Smooth muscle cell (in vitro differentiated cells): ENCODE data around the gene LCAT. TPM values are rescaled to one million over a fixed set of nuclear protein-coding genes. Genes with fewer than 3 reads are reported as not detected.

Experiments
- DNase-seq: peaks from one replicate; lab custom pipeline; 2025; ENCODE audit not compliant: unreplicated experiment; lab: John Stamatoyannopoulos, UW
- H2AFZ ChIP-seq: fragments of 200-600 bp; sonication (generic); 2 replicates; pipeline ENCODE4 v1.6.0; 2016; ENCODE audit warnings: antibody characterized with exemption, low read depth, mild to moderate bottlenecking
- H3F3A ChIP-seq: fragments of 200-600 bp; sonication (generic); 2 replicates; pipeline ENCODE4 v1.6.0; 2017; ENCODE audit warnings: antibody characterized with exemption, low read depth
- H3K27ac ChIP-seq: fragments of 200-600 bp; sonication (generic); 2 replicates; pipeline ENCODE4 v1.5.1; 2016; ENCODE audit warnings: low read depth, mild to moderate bottlenecking
- H3K27me3 ChIP-seq: fragments of 200-600 bp; sonication (generic); 2 replicates; pipeline ENCODE4 v1.6.1; 2016; ENCODE audit warnings: low read depth, mild to moderate bottlenecking
- H3K36me3 ChIP-seq: fragments of 200-600 bp; sonication (generic); 2 replicates; pipeline ENCODE4 v1.5.1; 2016; ENCODE audit warnings: low read depth
- H3K4me1 ChIP-seq: fragments of 200-600 bp; sonication (generic); 2 replicates; pipeline ENCODE4 v1.5.1; 2016; ENCODE audit warnings: low read depth
- H3K4me2 ChIP-seq: fragments of 200-600 bp; sonication (generic); 2 replicates; pipeline ENCODE4 v1.6.0; 2016; ENCODE audit warnings: mild to moderate bottlenecking
- H3K4me3 ChIP-seq: fragments of 200-600 bp; sonication (generic); 2 replicates; pipeline ENCODE4 v1.5.1; 2016; ENCODE audit warnings: mild to moderate bottlenecking
- H3K79me2 ChIP-seq: fragments of 200-600 bp; sonication (generic); 2 replicates; pipeline ENCODE4 v1.6.0; 2016; ENCODE audit warnings: low read depth, mild to moderate bottlenecking
- H3K9ac ChIP-seq: fragments of 200-600 bp; sonication (generic); 2 replicates; pipeline ENCODE4 v1.6.0; 2016; ENCODE audit warnings: low read depth
- H3K9me3 ChIP-seq: fragments of 200-600 bp; sonication (generic); replicated peaks from 2 replicates; pipeline ENCODE4 v1.5.1; 2016; ENCODE audit warnings: low read depth
- H4K20me1 ChIP-seq: fragments of 200-600 bp; sonication (generic); 2 replicates; pipeline ENCODE4 v1.6.0; 2016; ENCODE audit warnings: low read depth
- CTCF ChIP-seq: fragments of 200-600 bp; sonication (generic); IDR thresholded peaks from 2 replicates; pipeline ENCODE4 v1.5.1; 2017; ENCODE audit warnings: borderline replicate concordance, mild to moderate bottlenecking, antibody characterized with exemption; ENCODE audit not compliant: insufficient read depth, poor library complexity, severe bottlenecking
- WGBS: methylation state at CpG from one replicate; pipeline ENCODE4 v1.1.7; 2016; ENCODE audit warnings: low lambda C conversion rate; 5-methylcytosine and 5-hydroxymethylcytosine counted together
- polyA plus RNA-seq: library from polyadenylated mRNA; unstranded; fragments of >200 nt; fragmentation: Nextera tagmentation; extraction: Ambion mirVana; gene quantifications from 2 replicates; pipeline ENCODE4 v1.2.1, GENCODE V29; 2016
- total RNA-seq: library from RNA; depleted of rRNA; stranded (reverse); fragments of >200 nt; gene quantifications from 2 replicates; pipeline ENCODE4 v1.2.3, GENCODE V29; 2014

The LCAT gene
- total and polyA plus RNA-seq, 2 experiments from 2014 or later, result 14.3 to 34.6 TPM

- TF ChIP-seq CTCF, result no peak
- Histone ChIP-seq H4K20me1 (peaks cover 21% of the 10 kb centered on the region), H3F3A (no peaks in the 10 kb centered on the region), H3K36me3 (no peaks in the 10 kb centered on the region), H3K27me3 (no peaks in the 10 kb centered on the region), H3K9ac (peak within 1 kb of the TSS; percentile 99), H3K27ac (peak within 1 kb of the TSS; percentile 89), H3K79me2 (peaks cover 45% of the 10 kb centered on the region), H3K4me3 (peak within 1 kb of the TSS; percentile 96), H2AFZ (peak within 1 kb of the TSS; percentile 95), H3K9me3 (no peaks in the 10 kb centered on the region), H3K4me1 (peaks cover 12% of the 10 kb centered on the region), H3K4me2 (peak within 1 kb of the TSS; percentile 91)
- 1% methylated on average over 54 of the region's 90 CpGs for WGBS
- peak; percentile 86 for DNase-seq
Measured at GRCh38 chr16:67892899-67893742, 50.8 kb downstream of the LCAT start, which contains the start of gene PSKH1. PSKH1 (plus strand) TSS chr16:67893254; CDS start chr16:67908750, 15,496 bp downstream.

GRCh38 chr16:67892375-67892774, 51.5 kb downstream of the LCAT start:
- DNase-seq, result no peak
- peak overlapping the region; percentile 95 for H2AFZ ChIP-seq
- no peaks in the 10 kb centered on the region for H3K27me3 ChIP-seq
- H3K4me3 ChIP-seq, result peak overlapping the region; percentile 96
- peak overlapping the region; percentile 88 for H3K4me2 ChIP-seq
- peaks cover 14% of the 10 kb centered on the region for H4K20me1 ChIP-seq
- peak overlapping the region; percentile 60 for H3K27ac ChIP-seq
- TF ChIP-seq CTCF, result no peak
- H3F3A ChIP-seq, result no peaks in the 10 kb centered on the region
- H3K9me3 ChIP-seq, result no peaks in the 10 kb centered on the region
- WGBS, result 81% methylated on average over 5 of the region's 5 CpGs
- peak overlapping the region; percentile 41 for H3K9ac ChIP-seq
- peaks cover 38% of the 10 kb centered on the region for H3K79me2 ChIP-seq
- no peaks in the 10 kb centered on the region for H3K36me3 ChIP-seq
- H3K4me1 ChIP-seq, result peaks cover 12% of the 10 kb centered on the region

Other genes with a start within 250 kb of the LCAT start
- gene GFOD2, start 224.8 kb downstream of the LCAT start, total RNA-seq, result 10.6 and 15.1 TPM in 2 replicates
- 15.0 and 24.0 TPM in 2 replicates for gene GFOD2, start 224.8 kb downstream of the LCAT start, polyA plus RNA-seq
- gene RANBP10, start 137.6 kb downstream of the LCAT start, total RNA-seq, result 4.6 and 9.8 TPM in 2 replicates
- gene RANBP10, start 137.6 kb downstream of the LCAT start, polyA plus RNA-seq, result 5.9 and 6.6 TPM in 2 replicates
- gene TSNAXIP1, start 137.2 kb downstream of the LCAT start, total RNA-seq, result 0.18 and 1.1 TPM in 2 replicates
- 1.0 and 3.1 TPM in 2 replicates for gene TSNAXIP1, start 137.2 kb downstream of the LCAT start, polyA plus RNA-seq
- gene THAP11, start 101.8 kb downstream of the LCAT start, total RNA-seq, result 23.0 and 31.3 TPM in 2 replicates
- 32.7 and 38.3 TPM in 2 replicates for gene THAP11, start 101.8 kb downstream of the LCAT start, polyA plus RNA-seq
- gene NUTF2, start 97.2 kb downstream of the LCAT start, total RNA-seq, result 112 and 115 TPM in 2 replicates
- 202 and 208 TPM in 2 replicates for gene NUTF2, start 97.2 kb downstream of the LCAT start, polyA plus RNA-seq
- 37.3 and 47.0 TPM in 2 replicates for gene CENPT, start 96.4 kb downstream of the LCAT start, total RNA-seq
- gene CENPT, start 96.4 kb downstream of the LCAT start, polyA plus RNA-seq, result 65.8 and 79.7 TPM in 2 replicates
- 35.5 and 46.3 TPM in 2 replicates for gene EDC4, start 71.1 kb downstream of the LCAT start, total RNA-seq
- 64.5 and 74.7 TPM in 2 replicates for gene EDC4, start 71.1 kb downstream of the LCAT start, polyA plus RNA-seq
- gene NRN1L, start 59.2 kb downstream of the LCAT start, total RNA-seq, result not detected in 2 replicates
- gene NRN1L, start 59.2 kb downstream of the LCAT start, polyA plus RNA-seq, result 0.46 and 0.57 TPM in 2 replicates
- 15.3 and 17.2 TPM in 2 replicates for gene PSKH1, start 50.9 kb downstream of the LCAT start, total RNA-seq
- gene PSKH1, start 50.9 kb downstream of the LCAT start, polyA plus RNA-seq, result 35.2 and 36.0 TPM in 2 replicates
- 0.18 and 0.90 TPM in 2 replicates for gene CTRL, start 12.3 kb downstream of the LCAT start, total RNA-seq
- 12.9 and 14.8 TPM in 2 replicates for gene CTRL, start 12.3 kb downstream of the LCAT start, polyA plus RNA-seq
- gene PSMB10, start 7.3 kb downstream of the LCAT start, total RNA-seq, result 17.3 and 18.5 TPM in 2 replicates
- gene PSMB10, start 7.3 kb downstream of the LCAT start, polyA plus RNA-seq, result 38.4 and 44.7 TPM in 2 replicates
- 47.7 and 74.3 TPM in 2 replicates for gene SLC12A4, start 24.5 kb upstream of the LCAT start, total RNA-seq
- gene SLC12A4, start 24.5 kb upstream of the LCAT start, polyA plus RNA-seq, result 92.4 and 107 TPM in 2 replicates
- gene DPEP3, start 36.4 kb upstream of the LCAT start, total RNA-seq, result not detected in 2 replicates
- gene DPEP3, start 36.4 kb upstream of the LCAT start, polyA plus RNA-seq, result not detected in 2 replicates
- not detected in 2 replicates for gene DPEP2, start 55.4 kb upstream of the LCAT start, total RNA-seq
- not detected in 2 replicates for gene DPEP2, start 55.4 kb upstream of the LCAT start, polyA plus RNA-seq
- gene DPEP2NB, start 71.8 kb upstream of the LCAT start, total RNA-seq, result not detected in 2 replicates
- gene DPEP2NB, start 71.8 kb upstream of the LCAT start, polyA plus RNA-seq, result not detected in 2 replicates
- gene DDX28, start 79.1 kb upstream of the LCAT start, total RNA-seq, result 6.0 and 6.7 TPM in 2 replicates
- gene DDX28, start 79.1 kb upstream of the LCAT start, polyA plus RNA-seq, result 7.0 and 9.0 TPM in 2 replicates
- gene DUS2, start 79.2 kb upstream of the LCAT start, total RNA-seq, result 9.5 and 12.1 TPM in 2 replicates
- gene DUS2, start 79.2 kb upstream of the LCAT start, polyA plus RNA-seq, result 23.5 and 25.6 TPM in 2 replicates
- gene NFATC3, start 141.2 kb upstream of the LCAT start, total RNA-seq, result 30.2 and 32.4 TPM in 2 replicates
- gene NFATC3, start 141.2 kb upstream of the LCAT start, polyA plus RNA-seq, result 14.7 and 15.2 TPM in 2 replicates